ENCODE results near the gene GABPB2.

The GABPB2 gene

GRCh38 chr1:151143057-151143435, 72.5 kb downstream of the GABPB2 start:
- peaks cover 33% of the 10 kb centered on the region for H3K4me1 ChIP-seq (ENCODE audit: insufficient read depth, low read length, severe bottlenecking)
- H2AFZ ChIP-seq (ENCODE audit: low read length): no peak overlapping the region
- H3K9ac ChIP-seq (ENCODE audit: low read length): no peak overlapping the region
- TF ChIP-seq EZH2 (IDR thresholded peaks at IDR 0.05; ENCODE audit: borderline replicate concordance, low read length) (no peak), CTCF (IDR thresholded peaks at IDR 0.05; ENCODE audit: low read length) (no peak)
- H3K9me2 ChIP-seq (ENCODE audit: low read depth, low read length): no peaks in the 10 kb centered on the region
- no peaks in the 10 kb centered on the region for H3K9me3 ChIP-seq (ENCODE audit: low read length)
- H4K20me1 ChIP-seq (ENCODE audit: insufficient read depth, low read length): no peaks in the 10 kb centered on the region
- no peak overlapping the region for H3K4me2 ChIP-seq (ENCODE audit: low read length)
- no peaks in the 10 kb centered on the region for H3F3A ChIP-seq (ENCODE audit: insufficient read depth, low read length)
- H3K79me2 ChIP-seq (ENCODE audit: insufficient read depth, low read length): no peaks in the 10 kb centered on the region
- no peak overlapping the region for H3K4me3 ChIP-seq (ENCODE audit: low read depth, low read length, poor library complexity, severe bottlenecking)
- no peaks in the 10 kb centered on the region for H3K36me3 ChIP-seq (ENCODE audit: insufficient read depth, low read length)
- H3K27me3 ChIP-seq (ENCODE audit: insufficient read depth, low read length): peaks cover 11% of the 10 kb centered on the region; the same call in 1 of the 2 replicates
- H3K27ac ChIP-seq (ENCODE audit: low read depth, low read length, poor library complexity, severe bottlenecking): no peak overlapping the region

- TF ChIP-seq CTCF (IDR thresholded peaks at IDR 0.05; ENCODE audit: low read length) (no peak), EZH2 (IDR thresholded peaks at IDR 0.05; ENCODE audit: borderline replicate concordance, low read length) (no peak)
- H3K4me1 ChIP-seq (ENCODE audit: insufficient read depth, low read length, severe bottlenecking): peaks cover 33% of the 10 kb centered on the region
- no peak overlapping the region for H3K4me2 ChIP-seq (ENCODE audit: low read length)
- H2AFZ ChIP-seq (ENCODE audit: low read length): no peak overlapping the region
- H3K4me3 ChIP-seq (ENCODE audit: low read depth, low read length, poor library complexity, severe bottlenecking): no peak overlapping the region
- H3K9ac ChIP-seq (ENCODE audit: low read length): no peak overlapping the region
- H3K27me3 ChIP-seq (ENCODE audit: insufficient read depth, low read length): peaks cover 11% of the 10 kb centered on the region; the same call in 1 of the 2 replicates
- no peaks in the 10 kb centered on the region for H3F3A ChIP-seq (ENCODE audit: insufficient read depth, low read length)
- H3K27ac ChIP-seq (ENCODE audit: low read depth, low read length, poor library complexity, severe bottlenecking): no peak overlapping the region
- no peaks in the 10 kb centered on the region for H4K20me1 ChIP-seq (ENCODE audit: insufficient read depth, low read length)
- H3K9me3 ChIP-seq (ENCODE audit: low read length): no peaks in the 10 kb centered on the region
- no peaks in the 10 kb centered on the region for H3K79me2 ChIP-seq (ENCODE audit: insufficient read depth, low read length)
- no peaks in the 10 kb centered on the region for H3K9me2 ChIP-seq (ENCODE audit: low read depth, low read length)
- no peaks in the 10 kb centered on the region for H3K36me3 ChIP-seq (ENCODE audit: insufficient read depth, low read length)
Observed at GRCh38 chr1:151143986-151144385, 73.4 kb downstream of the GABPB2 start.

- no peak overlapping the region for H3K27ac ChIP-seq (ENCODE audit: low read depth, low read length, poor library complexity, severe bottlenecking)
- H2AFZ ChIP-seq (ENCODE audit: low read length): no peak overlapping the region
- H3K79me2 ChIP-seq (ENCODE audit: insufficient read depth, low read length): no peaks in the 10 kb centered on the region
- peaks cover 11% of the 10 kb centered on the region; the same call in 1 of the 2 replicates for H3K27me3 ChIP-seq (ENCODE audit: insufficient read depth, low read length)
- no peak overlapping the region for H3K4me3 ChIP-seq (ENCODE audit: low read depth, low read length, poor library complexity, severe bottlenecking)
- no peaks in the 10 kb centered on the region for H3K9me3 ChIP-seq (ENCODE audit: low read length)
- no peak overlapping the region for H3K4me2 ChIP-seq (ENCODE audit: low read length)
- H3K9me2 ChIP-seq (ENCODE audit: low read depth, low read length): no peaks in the 10 kb centered on the region
- no peaks in the 10 kb centered on the region for H3F3A ChIP-seq (ENCODE audit: insufficient read depth, low read length)
- no peaks in the 10 kb centered on the region for H3K36me3 ChIP-seq (ENCODE audit: insufficient read depth, low read length)
- H3K4me1 ChIP-seq (ENCODE audit: insufficient read depth, low read length, severe bottlenecking): peaks cover 33% of the 10 kb centered on the region
- H3K9ac ChIP-seq (ENCODE audit: low read length): no peak overlapping the region
- no peaks in the 10 kb centered on the region for H4K20me1 ChIP-seq (ENCODE audit: insufficient read depth, low read length)
- TF ChIP-seq EZH2 (IDR thresholded peaks at IDR 0.05; ENCODE audit: borderline replicate concordance, low read length) (no peak), CTCF (IDR thresholded peaks at IDR 0.05; ENCODE audit: low read length) (no peak)
Observed at GRCh38 chr1:151144474-151145303, 74.1 kb downstream of the GABPB2 start.
